Thyroid gland (tissue), 4 donors: ENCODE data around the gene ADRA2C. TPM values are rescaled to one million over a fixed set of nuclear protein-coding genes. Genes with fewer than 3 reads are reported as not detected.

ENCODE experiments used
- DNase-seq, 2 donors: peaks; one replicate each; pipeline ENCODE4 v3.0.0-alpha.2; 2019
- H3K27ac ChIP-seq, 3 donors: fragments of 200-600 bp; sonication (generic); 1 replicate in 2 of 3; 2 replicates in 1 of 3; pipeline ENCODE4 v1.5.1; 2016 to 2019; ENCODE audit warnings: mild to moderate bottlenecking in 1 of 3, moderate library complexity in 1 of 3
- H3K27me3 ChIP-seq: fragments of 200-600 bp; sonication (generic); one replicate; pipeline ENCODE4 v1.5.1; 2019
- H3K36me3 ChIP-seq, 2 donors: fragments of 200-600 bp; sonication (generic); one replicate each; pipeline ENCODE4 v1.5.1; 2016 to 2019
- H3K4me1 ChIP-seq, 2 donors: fragments of 200-600 bp; sonication (generic); one replicate each; pipeline ENCODE4 v1.5.1; 2017 to 2019
- H3K4me3 ChIP-seq, 3 donors: fragments of 200-600 bp; sonication (generic); replicated peaks in 1 of 3; 1 replicate in 2 of 3; 2 replicates in 1 of 3; pipeline ENCODE4 v1.5.1; 2016; ENCODE audit warnings: mild to moderate bottlenecking in 1 of 3
- H3K9me3 ChIP-seq: fragments of 200-600 bp; sonication (generic); one replicate; pipeline ENCODE4 v1.5.1; 2017
- CTCF ChIP-seq, 6 experiments: fragments of 200-600 bp in 3 of 6; fragments of 450-650 bp in 3 of 6; sonication (generic) in 3 of 6; IDR thresholded peaks; one replicate each; pipeline ENCODE4 v1.5.1; 2016 to 2019; ENCODE audit warnings: antibody characterized with exemption in 6 of 6, mild to moderate bottlenecking in 2 of 6, inconsistent platforms in 1 of 6, moderate library complexity in 1 of 6
- POLR2A ChIP-seq, 2 donors: fragments of 450-650 bp; IDR thresholded peaks; one replicate each; pipeline ENCODE4 v1.6.1; 2017; ENCODE audit warnings: antibody characterized with exemption in 2 of 2, mild to moderate bottlenecking in 2 of 2, moderate library complexity in 1 of 2
- WGBS, 2 donors: methylation state at CpG; one replicate each; pipeline ENCODE4 v1.1.5; 2017; 5-methylcytosine and 5-hydroxymethylcytosine counted together
- intact Hi-C: fragments of 100-400 bp; cut with DNase I; formaldehyde crosslinking; loops from one replicate; pipeline ENCODE4 v1.15.1; 2023
- total RNA-seq, 4 donors: library from RNA; depleted of rRNA; stranded (reverse); fragments of >200 nt; gene quantifications; one replicate each; pipeline ENCODE4 v1.2.3, GENCODE V29; 2016

ADRA2C gene
- total RNA-seq, 4 donors from 2014 or later, result 0.45 to 3.5 (median 1.1) TPM

- no peaks in the 10 kb centered on the region for H3K9me3 ChIP-seq
- WGBS, 2 donors, result 72% methylated on average over 3 to 7 of the region's 8 CpGs
- TF ChIP-seq CTCF (IDR thresholded peaks at IDR 0.05), result no peak
- TF ChIP-seq POLR2A (IDR thresholded peaks at IDR 0.05), result no peak
These were observed 50.2 kb downstream of the ADRA2C start for GRCh38 chr4:3816256-3816825.

GRCh38 chr4:3816983-3817960 is 51.1 kb downstream of the ADRA2C start:
- DNase-seq, result no peak
- intact Hi-C loops, result no loop called here
- Histone ChIP-seq H3K4me1 (no peaks in the 10 kb centered on the region), H3K9me3 (no peaks in the 10 kb centered on the region), H3K27me3 (no peaks in the 10 kb centered on the region), H3K4me3 (no peak overlapping the region), H3K27ac (no peak overlapping the region), H3K36me3 (no peaks in the 10 kb centered on the region)
- no peak for TF ChIP-seq POLR2A (IDR thresholded peaks at IDR 0.05)
- no peak for TF ChIP-seq CTCF (IDR thresholded peaks at IDR 0.05)
- WGBS, 2 donors, result 88 to 91% methylated on average over 8 to 12 of the region's 12 CpGs

More at GRCh38 chr4:3816256-3816825, 50.2 kb downstream of the ADRA2C start:
- H3K4me3 ChIP-seq, result no peak overlapping the region
- no peak for DNase-seq
- H3K4me1 ChIP-seq, result no peaks in the 10 kb centered on the region
- intact Hi-C loops, result no loop called here
- no peaks in the 10 kb centered on the region for H3K27me3 ChIP-seq
- H3K27ac ChIP-seq, result no peak overlapping the region
- no peaks in the 10 kb centered on the region for H3K36me3 ChIP-seq

Other genes with a start within 250 kb of the ADRA2C start
- 100 to 1,000 TPM; 168 to 320 (median 259) TPM for gene LRPAP1, start 234.0 kb upstream of the ADRA2C start, total RNA-seq